Stimulated activated CD4-positive, alpha-beta T cell treated with anti-CD3 and anti-CD28 coated beads, TNF-alpha, amount 100 ng/mL, for 4 hours (primary cell): ENCODE data around the gene TMEM100.
"Not testable (repeated sequence)": the region's sequence is repeated elsewhere in the genome, so short reads cannot be mapped to it uniquely, and the experiment has no call there.

ENCODE experiments used
- DNase-seq, 3 experiments: peaks; one replicate each; pipeline ENCODE4 v3.0.0-alpha.2; 2020; ENCODE audit warnings: low read depth in 3 of 3

The TMEM100 gene

DNA sequence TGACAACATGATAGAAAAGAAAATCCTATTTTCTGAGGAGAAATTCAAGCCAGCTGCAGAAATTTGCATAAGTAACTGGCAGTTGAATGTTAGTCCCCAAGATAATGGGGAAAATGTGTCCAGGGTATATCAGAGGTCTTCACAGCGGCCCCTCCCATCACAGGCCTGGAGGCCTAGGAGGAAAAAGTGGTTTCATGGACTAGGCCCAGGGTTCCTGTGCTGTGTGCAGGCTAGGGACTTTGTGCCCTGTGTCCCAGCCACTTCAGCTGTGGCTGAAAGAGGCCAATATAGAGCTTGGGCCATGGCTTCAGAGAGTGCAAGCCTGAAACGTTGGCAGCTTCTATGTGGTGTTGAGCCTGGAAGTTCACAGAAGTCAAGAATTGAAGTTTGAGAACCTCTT lies 35.6 kb downstream of the TMEM100 start:
- DNase-seq: no peak

DNA sequence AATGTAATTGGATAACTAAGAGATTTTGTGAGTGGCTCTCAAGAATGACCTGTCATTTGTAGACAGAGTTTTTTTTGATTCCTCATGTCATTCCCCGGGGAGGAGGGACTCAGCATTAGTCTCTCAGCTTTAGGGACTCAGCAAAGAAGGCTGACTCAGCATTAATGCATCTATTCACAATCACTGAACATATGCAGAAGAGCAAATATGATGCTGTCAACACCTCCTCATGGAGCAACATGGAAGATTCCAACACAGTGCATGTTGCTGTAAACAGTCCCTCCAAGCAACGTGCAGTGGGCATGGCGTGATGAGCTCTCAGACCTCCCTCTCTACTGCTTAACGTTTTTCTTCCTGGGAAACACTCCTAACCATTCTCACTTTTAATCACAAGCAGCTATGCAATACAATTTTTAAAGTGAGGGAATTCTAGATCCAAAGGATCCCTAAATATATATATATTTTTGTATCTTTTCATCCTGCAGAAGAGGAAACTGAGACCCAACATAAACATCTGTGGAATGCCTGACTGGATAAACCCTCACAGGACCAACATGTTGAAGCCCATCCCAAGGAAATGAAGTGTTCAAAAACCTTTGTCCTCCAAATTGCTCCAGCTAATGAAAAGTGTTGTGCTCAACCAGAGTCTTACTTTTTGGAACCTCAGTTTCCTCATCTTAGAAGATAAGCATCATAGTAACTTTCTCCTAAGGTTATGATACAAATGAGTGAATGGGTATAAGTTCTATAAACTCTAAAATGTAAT lies 38.9 kb downstream of the TMEM100 start:
- no peak for DNase-seq

DNA sequence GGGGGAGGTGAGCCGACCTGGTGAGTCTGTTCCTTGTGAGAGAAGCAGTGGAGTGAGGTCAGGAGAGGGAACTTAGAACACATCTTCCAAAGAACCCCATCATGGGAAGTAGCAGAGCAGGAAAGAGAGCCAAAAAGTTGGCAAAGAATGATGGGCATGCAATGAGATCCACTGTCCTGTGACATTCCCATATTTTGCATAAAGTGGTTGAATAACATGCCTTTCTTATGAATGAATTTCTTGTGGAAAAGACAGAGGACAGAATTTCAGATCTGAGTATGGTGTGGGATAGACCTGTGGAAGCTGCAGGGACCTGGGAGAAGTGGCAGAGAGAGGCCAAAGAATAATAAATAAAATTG lies 41.3 kb downstream of the TMEM100 start:
- no peak for DNase-seq

DNA sequence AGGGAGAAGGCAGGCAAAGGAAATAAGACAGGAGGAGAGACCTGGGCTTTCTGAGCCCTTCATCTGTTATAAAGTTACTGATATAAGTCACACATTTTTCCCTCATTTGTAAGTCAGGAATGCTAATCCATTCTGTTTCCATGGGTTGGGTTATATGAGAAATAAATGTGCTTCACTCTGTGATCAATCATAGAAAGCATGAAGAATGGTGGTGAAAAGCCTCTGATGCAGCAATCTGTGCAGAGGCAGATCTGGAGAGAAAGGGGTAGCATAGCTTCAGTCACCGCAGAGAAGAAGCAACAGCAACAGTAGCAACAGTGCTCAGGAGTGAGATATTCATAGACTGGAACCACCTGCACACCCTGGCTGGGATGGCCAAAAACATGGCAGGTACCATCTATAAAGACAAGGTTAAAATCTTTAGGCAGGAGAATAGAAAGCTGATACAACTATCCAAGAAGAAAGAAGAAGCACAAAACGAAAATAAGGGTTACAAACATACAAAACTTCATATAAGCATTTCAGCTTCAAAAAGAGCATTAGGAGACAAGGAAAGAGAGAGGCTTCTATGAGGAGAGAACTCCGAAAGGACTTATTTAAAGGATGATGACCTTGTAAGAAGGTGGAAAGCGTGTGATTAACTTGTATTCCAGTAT lies 41.9 kb downstream of the TMEM100 start:
- DNase-seq: no peak

DNA sequence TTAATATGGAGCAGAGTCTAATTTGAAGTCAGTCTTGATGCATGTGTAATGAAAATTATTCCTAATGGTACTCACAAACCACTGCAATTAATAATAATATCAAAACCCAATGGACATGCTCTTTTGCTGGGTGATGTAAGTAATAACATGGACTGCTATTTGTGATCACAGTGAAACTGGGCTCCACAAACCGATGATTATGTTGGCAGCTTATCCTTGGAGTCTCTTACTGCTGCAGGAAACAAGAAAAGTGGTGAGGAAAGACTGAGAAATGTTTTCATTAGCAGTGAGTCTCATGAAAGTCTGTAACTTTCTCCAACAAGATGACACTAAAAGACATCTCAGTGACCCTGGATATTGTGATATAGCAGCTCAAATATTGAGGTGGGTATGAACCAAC lies 45.2 kb downstream of the TMEM100 start:
- no peak for DNase-seq

DNA sequence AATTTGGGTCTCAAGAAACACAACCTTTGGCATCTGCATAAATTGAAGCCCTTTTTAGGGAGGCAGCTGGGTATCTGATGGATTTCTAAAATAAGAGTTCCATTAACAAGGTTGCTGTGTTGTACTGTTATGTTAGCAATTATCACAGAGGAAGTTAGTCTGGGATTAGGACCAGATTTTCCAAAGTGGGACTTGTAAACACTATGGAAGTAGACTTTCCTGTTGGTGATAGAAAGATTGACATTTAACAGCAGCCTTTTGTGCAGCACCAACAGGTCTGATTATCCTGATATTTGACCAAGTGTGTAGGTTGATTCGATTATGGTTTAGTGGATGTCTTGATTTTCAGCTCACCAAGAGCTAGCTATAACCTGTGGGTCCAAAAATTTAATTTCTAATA lies 46.4 kb downstream of the TMEM100 start:
- no peak for DNase-seq

DNA sequence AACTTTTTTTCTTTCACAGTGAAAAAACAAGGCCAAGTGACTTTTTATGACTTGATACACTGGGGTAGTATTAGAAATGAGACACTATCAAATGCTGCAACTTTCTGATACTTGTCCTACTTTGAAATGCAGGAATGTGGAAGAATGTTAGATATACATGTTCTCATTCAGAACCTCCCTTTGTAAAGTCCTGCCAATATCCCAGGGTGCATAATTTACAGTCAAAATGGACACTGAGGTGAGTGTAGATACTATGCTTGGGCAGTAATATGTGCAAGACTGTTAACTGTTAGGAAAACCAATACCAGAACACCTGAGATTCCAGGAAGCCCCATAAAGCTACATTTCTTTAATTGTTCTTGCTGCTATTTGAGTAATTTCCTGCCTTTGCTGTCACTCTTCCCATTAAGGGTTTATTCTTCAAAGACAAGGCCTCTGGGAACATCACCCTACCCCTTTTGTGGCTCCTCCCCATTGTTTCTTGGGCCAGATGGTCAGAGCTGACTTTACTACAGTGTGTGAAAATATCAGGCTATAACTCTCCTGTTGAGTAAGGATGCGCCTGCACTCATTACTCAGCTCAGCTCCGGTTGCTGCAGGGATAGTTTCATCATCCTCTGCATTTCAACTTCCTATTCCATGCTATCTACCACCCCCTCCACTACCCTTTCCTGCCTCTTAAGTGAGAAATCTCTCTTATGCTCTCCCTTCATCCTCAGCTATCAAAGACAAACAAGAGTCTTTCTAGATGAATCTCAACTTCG lies 48.7 kb downstream of the TMEM100 start:
- no peak for DNase-seq

DNA sequence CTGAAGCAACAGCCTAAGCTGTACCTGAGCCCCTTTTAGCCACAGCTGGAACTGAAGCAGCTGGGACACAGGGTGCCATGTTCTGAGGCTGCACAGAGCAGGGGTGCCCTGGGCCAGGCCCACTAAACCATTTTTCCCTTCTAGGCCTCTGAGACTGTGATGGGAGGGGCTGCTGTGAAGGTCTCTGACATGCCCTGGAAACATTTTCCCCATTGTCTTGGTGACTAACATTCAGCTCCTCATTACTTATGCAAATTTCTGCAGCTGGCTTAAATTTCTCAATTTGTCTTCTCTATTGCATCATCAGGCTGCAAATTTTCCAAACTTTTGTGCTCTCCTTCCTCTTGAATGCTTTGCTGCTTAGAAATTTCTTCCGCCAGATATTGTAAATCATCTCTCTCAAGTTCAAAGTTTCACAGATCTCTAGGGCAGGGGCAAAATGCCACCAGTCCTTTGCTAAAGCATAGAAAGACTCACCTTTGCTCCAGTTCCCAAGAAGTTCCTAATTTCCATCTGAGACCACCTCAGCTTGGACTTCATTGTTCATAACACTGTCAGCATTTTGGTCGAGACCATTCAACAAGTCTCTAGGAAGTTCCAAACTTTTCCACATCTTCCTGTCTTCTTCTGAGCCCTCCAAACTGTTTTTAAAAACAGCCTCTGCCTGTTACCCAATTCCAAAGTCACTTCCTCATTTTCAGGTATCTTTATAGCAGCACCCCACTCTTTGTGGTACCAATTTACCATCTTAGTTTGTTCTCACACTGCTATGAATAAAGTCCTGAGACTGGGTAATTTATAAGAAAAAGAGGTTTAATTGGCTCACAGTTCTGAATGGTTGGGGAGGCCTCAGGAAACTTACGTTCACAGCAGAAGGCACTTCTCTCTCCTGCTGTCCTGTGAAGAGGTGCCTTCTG lies 49.8 kb downstream of the TMEM100 start:
- no peak for DNase-seq

DNA sequence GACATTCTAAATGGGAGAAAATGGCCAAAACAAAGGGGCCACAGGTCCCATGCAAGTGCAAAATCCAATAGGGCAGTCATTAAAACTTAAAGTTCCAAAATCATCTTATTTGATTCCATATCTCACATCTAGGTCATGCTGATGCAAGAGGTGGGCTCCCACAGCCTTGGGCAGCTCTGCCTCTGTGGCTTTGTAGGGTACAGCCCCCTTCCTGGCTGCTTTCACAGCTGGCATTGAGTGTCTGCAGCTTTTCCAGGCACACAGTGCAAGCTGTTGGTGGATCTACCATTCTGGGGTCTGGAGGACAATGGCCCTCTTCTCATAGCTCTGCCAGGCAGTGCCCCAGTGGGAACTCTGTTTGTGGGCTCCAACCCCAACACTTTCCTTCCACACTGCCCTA lies 50.7 kb downstream of the TMEM100 start:
- DNase-seq: not testable (repeated sequence)
